IMR-90 (cell line): Measurements from ENCODE around the gene SH3BP4. TPM values are rescaled to one million over a fixed set of nuclear protein-coding genes. Genes with fewer than 3 reads are reported as not detected.

Experiments used
- ATAC-seq: fragments of 200-7000 bp; cut with Tn5 transposase; 2 replicates; pipeline ENCODE4 v1.9.1; 2020; ENCODE audit warnings: low read depth, mild to moderate bottlenecking, moderate library complexity
- BruUV-seq: library from RNA; stranded (reverse); fragments of 400-500 nt; replicated peaks from 2 replicates; lab custom pipeline; 2021; lab: Mats Ljungman, UMichigan
- CTCF ChIA-PET: fragments of 300-600 bp; formaldehyde crosslinking; extraction: SDS; loops from one replicate; lab custom pipeline; 2021; ENCODE audit warnings: antibody characterized with exemption; lab: Yijun Ruan, JAX
- POLR2A ChIA-PET: fragments of 300-600 bp; sonication (Branson Sonifier 250); formaldehyde crosslinking; loops from one replicate; lab custom pipeline; 2022; ENCODE audit warnings: antibody characterized with exemption; ENCODE audit not compliant: unreplicated experiment; lab: Charles Lee
- DNase-seq: peaks from one replicate; pipeline ENCODE4 v3.0.0; 2013
- H2AFZ ChIP-seq: replicated peaks from 2 replicates; pipeline ENCODE3; 2013; ENCODE audit warnings: low read length, mild to moderate bottlenecking; ENCODE audit not compliant: poor library complexity
- H2AK5ac ChIP-seq: 2 replicates; pipeline ENCODE4 v1.6.1; 2013; ENCODE audit warnings: low read depth, low read length, inconsistent platforms
- H2AK9ac ChIP-seq: replicated peaks from 2 replicates; pipeline ENCODE3; 2013; ENCODE audit warnings: mild to moderate bottlenecking, low read depth, low read length, moderate library complexity; ENCODE audit not compliant: poor library complexity
- H2BK120ac ChIP-seq: 2 replicates; pipeline ENCODE4 v1.6.1; 2013; ENCODE audit warnings: low read depth, low read length, inconsistent platforms
- H2BK15ac ChIP-seq: 3 replicates; pipeline ENCODE4 v1.6.1; 2013; ENCODE audit warnings: low read depth, low read length, inconsistent platforms
- H2BK20ac ChIP-seq: 2 replicates; pipeline ENCODE4 v1.6.1; 2013; ENCODE audit warnings: low read depth, mild to moderate bottlenecking, inconsistent platforms, low read length, moderate library complexity
- H2BK5ac ChIP-seq: 2 replicates; pipeline ENCODE4 v1.6.1; 2013; ENCODE audit warnings: mild to moderate bottlenecking, low read depth, low read length, inconsistent platforms; ENCODE audit not compliant: poor library complexity, severe bottlenecking
- H3K14ac ChIP-seq: replicated peaks from 2 replicates; pipeline ENCODE4 v1.6.1; 2013; ENCODE audit warnings: low read depth, low read length, inconsistent platforms
- H3K18ac ChIP-seq: 2 replicates; pipeline ENCODE4 v1.6.1; 2013; ENCODE audit warnings: low read depth, low read length, control low read depth
- H3K23ac ChIP-seq: 2 replicates; pipeline ENCODE4 v1.6.1; 2013; ENCODE audit warnings: low read depth, low read length, inconsistent platforms
- H3K27ac ChIP-seq: 2 replicates; pipeline ENCODE4 v1.5.1; 2013; ENCODE audit warnings: mild to moderate bottlenecking, control low read depth, low read length; ENCODE audit not compliant: insufficient read depth
- H3K27me3 ChIP-seq: 2 replicates; pipeline ENCODE4 v1.6.1; 2013; ENCODE audit warnings: low read length; ENCODE audit not compliant: control insufficient read depth, insufficient read depth
- H3K36me3 ChIP-seq: 2 replicates; pipeline ENCODE4 v1.6.1; 2013; ENCODE audit warnings: low read length, mixed read lengths; ENCODE audit not compliant: control insufficient read depth, insufficient read depth
- H3K4ac ChIP-seq: 2 replicates; pipeline ENCODE4 v1.6.1; 2013; ENCODE audit warnings: low read depth, low read length, inconsistent platforms
- H3K4me1 ChIP-seq: 2 replicates; pipeline ENCODE4 v1.6.1; 2013; ENCODE audit warnings: low read length, mixed read lengths; ENCODE audit not compliant: control insufficient read depth, insufficient read depth
- H3K4me2 ChIP-seq: 2 replicates; pipeline ENCODE4 v1.6.1; 2013; ENCODE audit warnings: low read depth, mild to moderate bottlenecking, control low read depth, low read length, moderate library complexity
- H3K4me3 ChIP-seq: 2 replicates; pipeline ENCODE4 v1.5.1; 2013; ENCODE audit warnings: low read depth, mild to moderate bottlenecking, control low read depth, low read length, moderate library complexity; ENCODE audit not compliant: insufficient read depth
- H3K56ac ChIP-seq: 2 replicates; pipeline ENCODE4 v1.6.1; 2013; ENCODE audit warnings: low read length, inconsistent platforms; ENCODE audit not compliant: insufficient read depth; ENCODE audit errors: extremely low read depth
- H3K79me1 ChIP-seq, 2 experiments: 2 replicates each; pipeline ENCODE4 v1.6.1; 2013; ENCODE audit warnings: low read length in 2 of 2, inconsistent platforms in 1 of 2, low read depth in 1 of 2
- H3K9ac ChIP-seq: 2 replicates; pipeline ENCODE4 v1.6.1; 2013; ENCODE audit warnings: low read depth, low read length, control low read depth
- H3K9me1 ChIP-seq: 2 replicates; pipeline ENCODE4 v1.6.1; 2013; ENCODE audit warnings: low read length, inconsistent platforms; ENCODE audit not compliant: insufficient read depth
- H3K9me3 ChIP-seq: 2 replicates; pipeline ENCODE4 v1.6.1; 2013; ENCODE audit warnings: low read length; ENCODE audit not compliant: control insufficient read depth, insufficient read depth
- H4K20me1 ChIP-seq: 2 replicates; pipeline ENCODE4 v1.6.1; 2013; ENCODE audit warnings: low read length, inconsistent platforms; ENCODE audit not compliant: insufficient read depth
- H4K5ac ChIP-seq: 2 replicates; pipeline ENCODE4 v1.6.1; 2013; ENCODE audit warnings: mild to moderate bottlenecking, low read depth, low read length, control low read depth
- H4K8ac ChIP-seq, 2 experiments: 2 replicates each; pipeline ENCODE4 v1.6.1; 2013; ENCODE audit warnings: low read depth in 2 of 2, low read length in 2 of 2, control low read depth in 1 of 2, inconsistent platforms in 1 of 2
- H4K91ac ChIP-seq: 2 replicates; pipeline ENCODE4 v1.6.1; 2013; ENCODE audit warnings: low read depth, low read length, inconsistent platforms; ENCODE audit not compliant: insufficient read depth
- CHD1 ChIP-seq: IDR thresholded peaks from 2 replicates; pipeline ENCODE4 v1.6.1; 2012; ENCODE audit warnings: low read depth, low read length, improper control_type of control experiment
- CTCF ChIP-seq: conservative IDR thresholded peaks from 2 replicates; pipeline ENCODE4 v1.5.1; 2012; ENCODE audit warnings: mild to moderate bottlenecking, low read depth, low read length, improper control_type of control experiment
- FOS ChIP-seq: fragments of 150-350 bp; IDR thresholded peaks from 2 replicates; pipeline ENCODE4 v1.6.1; 2016; ENCODE audit warnings: low read depth, low read length
- MAFK ChIP-seq: IDR thresholded peaks from 2 replicates; pipeline ENCODE4 v1.6.1; 2012; ENCODE audit warnings: low read depth, low read length, improper control_type of control experiment
- POLR2A ChIP-seq: IDR thresholded peaks from 2 replicates; pipeline ENCODE4 v1.6.1; 2012; ENCODE audit warnings: mild to moderate bottlenecking, low read depth, low read length
- RCOR1 ChIP-seq: IDR thresholded peaks from 2 replicates; pipeline ENCODE4 v1.6.1; 2012; ENCODE audit warnings: mild to moderate bottlenecking, low read length, improper control_type of control experiment; ENCODE audit not compliant: insufficient replicate concordance
- RFX5 ChIP-seq: IDR thresholded peaks from 2 replicates; pipeline ENCODE4 v1.8.0; 2012; ENCODE audit warnings: low read depth, mild to moderate bottlenecking, low read length, moderate library complexity
- USF2 ChIP-seq: fragments of 150-350 bp; IDR thresholded peaks from 2 replicates; pipeline ENCODE4 v1.6.1; 2017; ENCODE audit warnings: mild to moderate bottlenecking, antibody characterized with exemption, low read length, low read depth
- WGBS, 2 experiments: methylation state at CpG; one replicate each; pipeline versions ENCODE4 v1.1.5 to v1.1.7; 2013; ENCODE audit warnings: missing lambda C conversion rate in 2 of 2; ENCODE audit not compliant: insufficient read length in 1 of 2; ENCODE audit errors: extremely low coverage in 2 of 2; 5-methylcytosine and 5-hydroxymethylcytosine counted together
- dilution Hi-C: fragments of 300-500 bp; cut with HindIII; formaldehyde crosslinking; loops from one replicate; pipeline ENCODE4 v1.14.3; 2018; ENCODE audit warnings: low sequenced_read_pairs; ENCODE audit not compliant: unreplicated experiment
- in situ Hi-C: fragments of 300-500 bp; cut with MboI; formaldehyde crosslinking; loops from 3 replicates; pipeline ENCODE4 v1.14.3; 2019; ENCODE audit warnings: low sequenced_read_pairs, inconsistent platforms, mixed read lengths
- intact Hi-C: fragments of 100-400 bp; cut with micrococcal nuclease; formaldehyde crosslinking; loops from 2 replicates; pipeline ENCODE4 v1.10.0; 2022
- polyA plus RNA-seq, 3 experiments: library from polyadenylated mRNA; depleted of rRNA; stranded (reverse); fragments of >200 nt; gene quantifications; 2 replicates each; pipeline ENCODE4 v1.2.3, GENCODE V29; 2012; ENCODE audit warnings: low replicate concordance in 1 of 3
- total RNA-seq: library from RNA; depleted of rRNA; stranded (reverse); fragments of >200 nt; gene quantifications from 2 replicates; pipeline ENCODE4 v1.2.3, GENCODE V29; 2012
- TF ChIP-seq, protein P1 (sequence below): fragments of 150-350 bp; IDR thresholded peaks from 2 replicates; pipeline ENCODE4 v1.6.1; 2016; ENCODE audit warnings: low read depth, mild to moderate bottlenecking, low read length, moderate library complexity, borderline replicate concordance

The SH3BP4 gene
- total and polyA plus RNA-seq, 2 of the 4 experiments (the other 2 are of a cell fraction) = 104 to 122 TPM

DNA sequence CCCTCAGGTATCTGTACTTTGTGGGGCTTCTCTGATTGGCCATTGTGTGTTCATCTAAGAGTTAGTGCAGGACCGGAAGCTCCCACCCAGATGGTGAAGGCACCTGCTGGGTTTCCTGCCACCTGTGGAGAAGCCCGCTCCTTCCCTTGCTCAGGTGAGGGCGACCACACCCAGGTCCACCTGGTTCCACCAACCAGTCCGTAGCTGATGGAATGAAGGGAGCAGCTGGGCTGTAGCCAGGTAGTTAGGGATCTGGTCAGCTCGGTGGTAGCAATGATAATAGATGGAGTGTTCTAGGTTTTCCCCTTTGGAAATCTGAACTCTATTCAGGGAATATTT is 16.0 kb downstream of the SH3BP4 start:
- Histone ChIP-seq H3K9me1 (peaks cover 56% of the 10 kb centered on the region), H4K91ac (no peak overlapping the region), H2BK5ac (no peak overlapping the region), H3K9me3 (no peaks in the 10 kb centered on the region), H4K20me1 (peaks cover 97% of the 10 kb centered on the region), H3K9ac (no peak overlapping the region), H2BK20ac (no peak overlapping the region), H3K56ac (no peak overlapping the region), H2AK9ac (no peak overlapping the region), H3K4me2 (no peak overlapping the region), H3K4me1 (peaks cover 46% of the 10 kb centered on the region), H2BK120ac (no peak overlapping the region), H3K79me1 (peaks cover 0 to 65% of the 10 kb centered on the region in 2 experiments; a peak in 2 of 4 replicates), H3K4me3 (no peak overlapping the region), H2BK15ac (no peak overlapping the region), H2AK5ac (no peak overlapping the region), H4K8ac (no peak overlapping the region), H3K27me3 (no peaks in the 10 kb centered on the region), H4K5ac (no peak overlapping the region), H3K36me3 (peaks cover 34% of the 10 kb centered on the region), H3K23ac (0 out of 2 replicates have a peak overlapping the region, but pooled peaks have one; percentile 31), H3K14ac (no peak overlapping the region), H3K18ac (no peak overlapping the region), H3K27ac (no peak overlapping the region), H2AFZ (no peak overlapping the region), H3K4ac (no peak overlapping the region)
- in situ Hi-C loops (loop anchor here (10.0 kb wide), 1 partner anchor 413 kb away; no protein-coding TSS in a partner anchor), intact Hi-C loops (loop anchor here (5.0 kb wide), 1 partner anchor 139 kb away; no protein-coding TSS in a partner anchor), dilution Hi-C loops (no loop called here)
- TF ChIP-seq CTCF (no peak), CHD1 (no peak), MAFK (no peak), USF2 (no peak), RCOR1 (no peak), RFX5 (no peak), FOS (no peak), POLR2A (no peak)
- TF ChIP-seq, protein P1, sequence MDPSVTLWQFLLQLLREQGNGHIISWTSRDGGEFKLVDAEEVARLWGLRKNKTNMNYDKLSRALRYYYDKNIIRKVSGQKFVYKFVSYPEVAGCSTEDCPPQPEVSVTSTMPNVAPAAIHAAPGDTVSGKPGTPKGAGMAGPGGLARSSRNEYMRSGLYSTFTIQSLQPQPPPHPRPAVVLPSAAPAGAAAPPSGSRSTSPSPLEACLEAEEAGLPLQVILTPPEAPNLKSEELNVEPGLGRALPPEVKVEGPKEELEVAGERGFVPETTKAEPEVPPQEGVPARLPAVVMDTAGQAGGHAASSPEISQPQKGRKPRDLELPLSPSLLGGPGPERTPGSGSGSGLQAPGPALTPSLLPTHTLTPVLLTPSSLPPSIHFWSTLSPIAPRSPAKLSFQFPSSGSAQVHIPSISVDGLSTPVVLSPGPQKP = no peak
- no TSS peak for BruUV-seq
- CTCF ChIA-PET = no interaction called here
- 100% methylated on average over 1 of the region's 5 CpGs; no CpG with 5 or more reads in 1 of the 2 experiments for WGBS, 2 experiments
- no peak for ATAC-seq
- no peak for DNase-seq
- POLR2A ChIA-PET = interaction anchor here (1.1 kb wide), 1 partner anchor 12 kb away, joined by 3 read pairs; no protein-coding TSS in a partner anchor
